Activated T-cell treated with anti-CD3 and anti-CD28 coated beads for 1 hour (primary cell): ENCODE measurements around the gene CD24.
A peak's percentile ranks its signal among the peaks of the same experiment; 100 is the strongest.
"Not testable (repeated sequence)": the region's sequence is repeated elsewhere in the genome, so short reads cannot be mapped to it uniquely, and the experiment has no call there.

Source experiments
- DNase-seq: peaks from one replicate; pipeline ENCODE4 v3.0.0-alpha.2; 2020; ENCODE audit warnings: low read depth

The CD24 gene, protein sequence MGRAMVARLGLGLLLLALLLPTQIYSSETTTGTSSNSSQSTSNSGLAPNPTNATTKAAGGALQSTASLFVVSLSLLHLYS

GRCh38 chr6:106974336-106974998 lies at the start of gene CD24:
TSS of gene CD24 (minus strand) at chr6:106974729. CDS start at chr6:106974646, 83 bp downstream.
- no peak for DNase-seq

DNA sequence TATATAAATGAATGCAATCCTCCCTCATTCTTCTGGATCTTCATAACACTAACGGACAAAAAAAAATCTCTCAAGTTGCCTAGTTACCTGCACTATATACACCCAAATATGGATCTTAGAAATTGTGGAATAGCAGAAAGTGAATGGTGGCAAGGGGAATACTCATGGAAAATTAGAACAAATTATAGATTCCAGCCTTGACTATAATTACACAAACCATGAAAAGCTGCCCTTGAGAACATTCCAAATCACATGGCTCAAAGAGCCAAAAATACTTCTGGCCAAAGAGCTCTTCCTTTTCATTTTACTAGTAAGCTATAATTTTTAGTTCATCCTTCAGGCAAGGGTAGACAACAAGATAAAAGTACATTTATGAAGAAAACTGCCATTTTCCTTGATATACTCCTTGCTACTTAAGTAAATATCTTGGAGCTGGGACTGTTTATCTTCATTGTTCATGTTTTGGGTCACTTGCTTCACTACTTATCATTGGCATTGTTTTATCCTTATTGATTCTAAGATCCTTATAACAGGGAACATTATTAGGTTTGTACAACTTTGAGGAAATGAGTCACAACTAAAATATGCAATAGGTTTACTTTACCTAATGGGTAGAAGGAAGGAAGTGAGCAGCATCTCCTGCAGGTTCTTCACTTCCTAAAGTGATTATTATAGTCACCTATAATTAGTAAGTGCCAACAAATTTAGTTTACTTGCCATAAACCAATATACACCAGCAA lies 47.1 kb upstream of the CD24 start:
- DNase-seq: no peak

DNA sequence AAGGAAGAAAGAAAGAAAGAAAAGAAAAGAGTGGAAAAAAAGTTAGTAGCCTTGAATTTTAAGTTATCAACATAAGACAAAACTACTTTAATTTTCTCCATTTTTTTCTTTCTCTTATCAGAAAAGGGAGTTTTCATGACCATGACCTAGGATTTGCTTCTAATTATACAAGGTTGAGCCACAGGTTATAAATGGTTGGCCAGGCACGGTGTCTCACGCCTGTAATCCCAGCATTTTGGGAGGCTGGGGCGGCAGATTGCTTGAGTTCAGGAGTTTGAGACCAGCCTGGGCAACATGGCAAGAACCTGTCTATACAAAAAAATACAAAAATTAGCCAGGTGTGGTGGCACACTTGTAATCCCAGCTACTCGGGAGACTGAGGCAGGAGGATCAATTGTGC lies 45.7 kb upstream of the CD24 start:
- DNase-seq: no peak

DNA sequence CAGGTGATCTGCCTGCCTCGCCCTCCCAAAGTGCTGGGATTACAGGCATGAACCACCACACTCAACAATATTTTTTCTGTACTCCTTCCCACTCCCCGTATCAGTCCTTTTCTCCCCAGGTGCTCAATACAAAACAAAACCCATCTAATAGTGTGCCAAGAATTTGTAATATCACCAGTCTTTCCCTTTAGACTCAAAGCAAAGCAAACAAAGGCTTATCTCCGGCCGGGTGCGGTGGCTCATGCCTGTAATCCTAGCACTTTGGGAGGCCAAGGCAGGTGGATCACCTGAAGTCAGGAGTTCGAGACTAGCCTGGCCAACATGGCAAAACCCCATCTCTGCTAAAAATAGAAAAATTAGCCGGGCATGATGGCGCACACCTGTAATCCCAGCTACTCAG lies 45.1 kb upstream of the CD24 start:
- DNase-seq: not testable (repeated sequence)

DNA sequence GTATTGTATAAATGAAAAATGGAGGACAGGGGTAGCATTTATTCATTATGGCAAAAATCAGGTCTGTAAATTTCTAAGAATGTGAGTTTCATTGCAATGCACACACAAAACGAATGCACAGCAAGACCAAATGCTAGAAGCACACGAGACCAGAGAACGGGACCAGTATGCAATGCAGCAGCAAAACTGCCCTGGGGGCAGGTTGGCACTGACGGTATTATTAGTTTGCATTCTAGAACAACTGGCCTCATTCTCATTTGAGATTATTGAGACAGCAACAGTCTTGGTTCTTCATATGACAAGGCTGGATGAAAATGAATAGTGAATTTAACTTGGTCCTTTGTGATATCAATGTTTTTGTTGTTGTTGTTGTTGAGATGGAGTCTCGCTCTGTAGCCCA lies 44.5 kb upstream of the CD24 start:
- DNase-seq: no peak

DNA sequence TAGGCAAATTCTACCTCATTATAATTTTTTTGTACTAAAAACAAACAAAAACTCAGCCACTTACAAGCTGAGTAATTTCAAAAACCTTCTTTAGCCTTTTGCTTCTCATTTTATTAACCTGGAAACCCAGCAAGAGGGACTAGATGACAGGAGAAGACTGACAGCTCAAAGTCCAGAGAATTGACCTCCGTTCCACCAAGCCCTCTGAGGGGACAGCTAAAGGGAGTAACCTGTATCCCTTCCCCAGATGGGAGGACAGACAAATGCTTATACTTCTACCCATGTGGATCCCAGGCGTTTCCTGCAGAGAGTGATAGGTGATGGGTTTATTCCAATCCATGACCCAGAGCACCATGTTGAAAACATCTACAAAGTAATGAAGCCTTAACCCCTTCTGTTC lies 35.0 kb upstream of the CD24 start:
- no peak for DNase-seq

DNA sequence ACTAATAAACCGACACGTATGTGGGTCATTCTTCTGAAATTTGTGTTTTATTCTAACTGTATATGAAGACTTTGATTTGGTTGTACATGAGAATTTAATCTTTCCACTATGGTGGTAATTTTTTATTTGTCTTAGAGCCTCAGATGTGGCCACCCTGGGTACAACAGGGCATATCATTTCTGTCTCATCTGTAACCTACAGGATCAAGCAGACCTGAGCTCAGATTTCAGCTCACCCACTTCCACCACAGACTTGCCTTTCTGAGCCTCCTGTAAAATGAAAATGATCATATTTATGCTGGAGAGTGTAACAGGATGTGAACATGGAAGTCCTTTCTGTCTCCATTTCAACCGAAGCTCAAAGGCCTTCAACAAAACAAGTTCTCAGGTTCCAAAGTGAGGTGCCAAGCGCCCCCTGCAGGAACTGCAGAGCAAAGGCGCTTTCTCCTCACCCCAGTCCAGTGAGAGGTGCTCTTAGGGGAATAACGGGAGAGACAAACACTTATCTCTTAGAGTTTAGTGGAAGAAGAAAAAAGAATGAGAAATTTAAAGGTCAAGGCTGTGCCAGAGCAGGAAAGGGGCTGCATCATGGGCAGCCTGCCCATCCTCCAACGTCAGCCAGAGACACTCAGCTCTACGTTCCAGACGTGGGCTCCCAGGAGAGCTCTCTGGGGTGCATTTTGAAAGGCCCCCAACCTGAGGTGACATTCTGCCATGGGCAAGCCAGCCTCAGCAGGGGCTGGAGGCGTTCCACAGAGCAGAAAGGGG lies 23.0 kb upstream of the CD24 start:
- peak; percentile 23 for DNase-seq

DNA sequence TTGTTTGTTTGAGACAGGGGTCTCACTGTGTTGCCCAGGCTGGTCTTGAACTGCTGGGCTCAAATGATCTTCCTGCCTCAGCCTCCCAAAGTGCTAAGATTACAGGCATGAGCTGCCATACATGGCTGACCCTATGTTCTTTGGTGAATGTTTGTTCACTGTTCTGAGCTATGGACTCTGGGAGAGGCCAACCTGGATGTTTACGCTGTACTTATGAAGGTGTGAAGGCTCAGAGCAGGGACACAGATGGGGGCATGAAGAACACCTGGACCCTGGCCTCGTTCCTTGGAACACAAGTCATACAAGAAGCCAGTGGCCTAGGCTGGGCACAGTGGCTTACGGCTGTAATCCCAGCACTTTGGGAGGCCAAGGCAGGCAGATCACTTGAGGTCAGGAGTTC lies 21.1 kb upstream of the CD24 start:
- DNase-seq: no peak

- not testable (repeated sequence) for DNase-seq
Measured at GRCh38 chr6:106989737-106990136, 15.2 kb upstream of the CD24 start.

GRCh38 chr6:106988664-106989063 lies 14.1 kb upstream of the CD24 start:
- no peak for DNase-seq

DNA sequence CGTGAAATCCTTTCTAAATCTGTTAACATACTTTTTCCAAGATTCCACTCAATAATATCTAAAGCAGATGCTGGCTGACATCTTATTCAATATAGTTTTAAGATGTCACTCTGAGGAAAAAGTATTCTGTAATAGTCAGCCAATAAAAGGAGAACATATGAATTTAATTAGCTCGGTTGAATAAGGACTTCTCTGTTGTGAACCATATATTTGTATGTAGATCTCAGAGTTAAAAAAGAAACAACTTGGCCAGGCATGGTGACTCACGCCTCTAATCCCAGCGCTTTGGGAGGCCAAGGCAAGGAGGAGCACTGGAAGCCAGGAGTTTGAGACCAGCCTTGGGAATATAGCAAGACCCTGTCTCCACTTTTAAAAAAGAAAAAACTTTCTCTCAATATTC lies 7.4 kb upstream of the CD24 start:
- DNase-seq: no peak

GRCh38 chr6:106980926-106981325 lies 6.4 kb upstream of the CD24 start:
- no peak for DNase-seq

- DNase-seq: peak; percentile 77
Measured at GRCh38 chr6:106979435-106979884, 4.9 kb upstream of the CD24 start.

DNA sequence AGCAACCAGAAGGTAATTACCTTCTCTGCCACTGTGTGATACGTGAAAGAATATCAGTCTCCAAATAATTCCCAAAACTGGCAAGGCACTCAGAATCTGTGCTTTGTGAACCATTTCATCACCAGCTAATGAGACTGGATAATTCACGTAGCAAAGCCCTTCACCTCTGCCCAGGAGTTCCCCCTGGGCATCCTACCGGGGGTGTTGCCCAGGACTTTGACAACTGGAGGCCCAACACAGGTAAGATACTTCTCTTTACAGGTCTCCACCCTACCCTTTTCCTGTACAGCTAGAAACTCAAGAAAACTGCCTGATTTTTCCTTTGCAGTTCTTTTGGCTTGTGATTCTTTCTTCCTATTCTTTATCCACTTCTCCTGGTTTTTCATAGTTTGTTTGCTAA lies 2.7 kb upstream of the CD24 start:
- DNase-seq: no peak

- no peak for DNase-seq
Measured at GRCh38 chr6:106976270-106976669, 1.7 kb upstream of the CD24 start.

- no peak for DNase-seq
Measured at GRCh38 chr6:106975738-106976064, 1.2 kb upstream of the CD24 start.

GRCh38 chr6:106974999-106975737 lies 639 bp upstream of the CD24 start:
- no peak for DNase-seq

GRCh38 chr6:106973836-106974335 lies 643 bp downstream of the CD24 start:
- no peak for DNase-seq

DNA sequence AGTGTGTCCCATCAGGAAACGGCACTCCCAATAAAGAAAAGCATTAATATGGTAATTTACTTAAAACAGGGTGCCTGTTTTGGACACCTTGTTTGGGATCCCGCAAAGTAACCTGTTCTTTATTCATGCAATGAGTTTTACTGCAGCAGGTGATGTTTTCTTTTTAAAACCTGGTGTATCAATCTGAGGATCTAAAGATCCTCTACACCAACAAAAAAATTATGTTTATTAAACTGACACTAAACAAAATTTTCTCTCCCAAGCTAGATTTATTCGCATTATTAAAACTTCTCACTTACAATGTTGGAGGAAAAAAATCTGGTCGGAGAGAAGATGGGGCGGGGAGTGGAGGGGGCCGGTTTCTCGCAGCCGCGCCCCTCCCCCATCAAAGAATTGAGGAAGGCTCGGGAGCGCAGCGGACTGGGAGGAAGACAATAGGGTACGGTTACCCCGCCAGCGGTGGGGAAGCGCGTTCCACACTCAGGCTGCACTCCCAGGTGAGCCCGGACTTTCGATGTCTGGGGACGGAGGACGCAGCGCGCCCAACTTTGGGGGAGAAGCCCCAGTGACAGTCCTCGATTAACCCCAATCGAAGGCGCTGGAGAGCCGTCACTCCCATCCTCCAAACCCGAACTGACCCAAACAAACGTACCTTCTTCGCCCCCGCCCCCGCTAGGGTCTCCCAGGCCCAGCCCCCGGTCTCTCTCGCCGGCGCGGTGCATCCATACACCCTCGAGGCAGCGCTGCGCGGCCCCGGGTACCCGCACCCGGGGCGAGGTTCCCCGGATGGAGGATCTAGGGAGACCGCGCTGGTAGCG lies 1.3 kb downstream of the CD24 start:
- no peak for DNase-seq

GRCh38 chr6:106972500-106972899 lies 2.0 kb downstream of the CD24 start:
- no peak for DNase-seq

GRCh38 chr6:106970769-106971168 lies 3.8 kb downstream of the CD24 start:
- not testable (repeated sequence) for DNase-seq
